Suppressor macrophage treated with lipopolysaccharide for 4 hours (primary cell): ENCODE measurements around the gene DAGLA.

Experiments used
- DNase-seq: peaks from one replicate; pipeline ENCODE4 v3.0.0-alpha.2; 2020

The DAGLA gene

DNA sequence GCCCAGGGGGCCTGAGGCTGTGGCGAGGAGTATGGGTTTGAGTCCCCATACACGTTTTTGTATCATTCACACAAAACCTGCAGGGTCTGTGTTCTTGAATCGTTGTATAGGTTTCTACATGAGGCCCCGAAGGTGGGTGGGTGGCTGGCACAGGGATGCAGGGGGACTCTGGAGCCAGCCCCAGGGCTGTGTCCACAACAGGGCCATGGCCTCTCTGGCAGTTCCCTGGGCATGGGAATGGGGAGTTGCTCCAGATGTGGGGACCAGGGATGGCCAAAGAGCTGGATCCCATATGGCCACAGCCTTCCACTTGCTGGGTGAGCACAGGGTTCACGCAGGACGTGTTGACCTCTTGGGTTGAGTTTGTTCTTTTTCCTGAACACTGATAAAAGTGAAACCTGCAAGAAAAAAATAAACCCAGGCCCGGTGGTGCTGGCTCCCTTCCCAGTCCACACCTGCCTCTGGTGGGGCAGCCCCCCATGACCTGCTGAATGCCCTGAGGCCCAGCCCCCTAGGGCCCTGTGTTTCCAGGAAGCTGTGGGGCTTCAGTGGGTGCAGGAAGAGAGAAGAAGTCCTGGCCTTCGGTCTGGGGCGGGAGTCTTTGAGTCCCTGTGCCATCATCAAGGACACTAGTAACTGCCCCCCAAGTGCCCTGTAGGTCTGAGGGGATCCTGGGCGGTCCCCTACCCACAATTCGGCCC lies 88.3 kb downstream of the DAGLA start:
- DNase-seq, result no peak

DNA sequence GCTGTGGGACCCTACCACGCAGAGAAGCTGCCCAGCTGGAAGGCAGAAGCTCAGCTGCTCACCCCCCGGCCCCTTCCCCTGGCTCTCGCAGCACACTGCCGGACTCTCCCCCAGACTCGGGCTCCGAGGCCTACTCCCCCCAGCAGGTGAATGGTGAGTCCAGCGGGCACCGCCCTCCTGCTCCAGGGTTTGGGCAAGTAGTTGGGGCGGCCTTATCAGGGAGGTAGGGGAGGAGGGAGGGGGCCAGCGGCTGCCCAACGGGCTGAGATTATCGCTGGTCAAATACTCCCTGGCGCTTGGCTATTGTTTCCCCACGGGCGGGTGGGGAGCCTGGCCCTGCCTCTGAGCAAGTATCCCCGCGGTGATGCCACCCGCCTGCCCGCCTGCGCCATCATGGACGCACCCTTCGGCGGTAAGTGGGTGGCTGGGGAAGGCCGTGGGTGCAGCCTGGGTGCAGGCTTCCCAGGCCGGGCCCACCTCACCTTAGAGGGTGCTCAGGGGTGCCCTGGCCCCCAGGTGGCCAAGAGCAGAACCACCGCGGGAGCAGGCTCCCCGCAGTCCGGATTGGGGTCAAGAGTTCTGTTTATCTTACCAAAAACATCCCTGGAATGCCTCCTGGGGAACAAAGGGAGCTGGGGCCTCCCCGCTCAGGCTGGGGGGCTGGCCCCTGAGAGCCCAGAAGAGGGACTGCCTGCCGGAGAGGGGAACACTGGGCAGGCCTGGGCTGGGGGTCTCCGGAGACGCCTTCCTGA lies 89.2 kb downstream of the DAGLA start:
- DNase-seq, result no peak

DNA sequence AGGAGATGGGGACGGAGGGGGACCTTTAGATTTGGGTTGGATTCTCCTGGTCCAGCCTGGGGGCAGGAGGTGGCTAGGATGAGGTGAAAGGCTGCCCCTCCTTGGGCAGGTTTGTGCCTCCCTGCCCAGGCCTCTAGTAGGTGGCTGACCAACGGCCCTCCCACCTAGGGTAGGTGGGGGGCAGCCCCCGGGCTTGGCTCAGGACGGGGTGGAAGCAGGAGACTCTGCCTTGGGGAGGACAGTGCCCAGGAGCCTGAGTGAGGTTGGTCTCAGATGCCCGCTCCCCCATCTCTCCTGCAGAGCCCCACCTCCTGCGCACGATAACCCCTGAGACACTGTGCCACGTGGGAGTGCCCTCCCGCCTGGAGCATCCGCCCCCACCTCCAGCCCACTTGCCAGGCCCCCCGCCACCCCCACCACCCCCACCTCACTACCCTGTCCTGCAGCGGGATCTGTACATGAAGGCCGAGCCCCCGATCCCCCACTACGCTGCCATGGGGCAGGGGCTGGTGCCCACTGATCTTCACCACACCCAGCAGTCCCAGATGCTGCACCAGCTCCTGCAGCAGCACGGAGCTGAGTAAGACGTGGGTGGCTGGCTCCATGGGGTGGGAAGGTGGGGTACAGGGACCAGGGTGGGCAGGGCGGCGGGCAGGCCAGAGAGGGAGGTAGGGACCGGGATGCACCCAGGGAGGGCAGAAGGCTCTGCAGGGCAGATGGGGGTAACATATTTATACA lies 89.9 kb downstream of the DAGLA start:
- no peak for DNase-seq

DNA sequence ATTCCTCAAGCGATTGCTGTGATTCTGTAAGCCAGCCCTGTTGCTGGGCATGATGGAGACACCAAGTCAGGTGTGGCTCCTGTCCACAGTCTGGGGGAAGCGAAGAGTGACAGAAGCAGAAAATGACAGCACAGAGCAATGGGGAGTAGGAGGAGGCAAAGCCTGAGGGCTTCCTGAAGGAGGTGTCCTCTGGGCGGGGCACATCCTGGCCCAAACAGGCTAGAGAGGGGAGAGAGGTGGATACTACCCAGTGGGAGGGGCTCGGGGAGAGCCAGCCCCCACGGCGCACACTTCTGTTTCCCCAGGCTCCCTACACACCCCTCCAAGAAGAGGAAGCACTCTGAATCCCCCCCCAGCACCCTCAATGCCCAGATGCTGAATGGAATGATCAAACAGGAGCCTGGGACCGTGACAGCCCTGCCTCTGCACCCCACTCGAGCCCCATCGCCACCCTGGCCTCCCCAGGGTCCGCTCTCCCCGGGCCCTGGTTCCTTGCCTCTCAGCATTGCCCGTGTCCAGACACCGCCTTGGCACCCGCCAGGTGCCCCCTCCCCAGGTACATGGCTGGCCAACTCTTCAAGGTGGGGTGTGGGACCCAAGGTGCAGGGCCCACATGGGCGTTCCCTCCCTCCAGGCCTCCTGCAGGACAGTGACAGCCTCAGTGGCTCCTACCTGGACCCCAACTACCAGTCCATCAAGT lies 91.2 kb downstream of the DAGLA start:
- no peak for DNase-seq

DNA sequence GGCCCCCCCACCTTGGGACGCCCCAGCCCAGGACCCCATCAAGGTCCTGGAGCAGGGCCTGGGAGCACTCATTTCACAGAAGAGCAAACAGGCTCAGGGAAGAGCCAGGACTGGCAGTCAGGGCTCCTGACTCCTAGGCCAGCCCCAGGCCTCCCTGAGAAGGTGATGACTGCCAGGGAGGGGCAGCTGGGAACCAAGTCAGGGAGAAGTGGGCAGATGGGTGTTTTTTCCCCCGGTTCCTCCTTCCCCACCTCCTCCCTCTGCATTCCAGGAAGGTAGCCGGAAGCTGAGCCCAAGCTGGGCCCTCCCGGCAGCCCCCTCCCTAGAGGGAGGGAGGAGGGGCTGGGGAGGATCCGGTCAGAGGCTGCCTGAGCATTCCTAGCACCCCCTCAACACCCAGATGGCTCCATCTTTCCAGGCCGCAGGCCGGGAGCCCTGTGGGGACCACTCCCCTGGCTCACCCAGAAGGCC lies 91.8 kb downstream of the DAGLA start:
- no peak for DNase-seq

DNA sequence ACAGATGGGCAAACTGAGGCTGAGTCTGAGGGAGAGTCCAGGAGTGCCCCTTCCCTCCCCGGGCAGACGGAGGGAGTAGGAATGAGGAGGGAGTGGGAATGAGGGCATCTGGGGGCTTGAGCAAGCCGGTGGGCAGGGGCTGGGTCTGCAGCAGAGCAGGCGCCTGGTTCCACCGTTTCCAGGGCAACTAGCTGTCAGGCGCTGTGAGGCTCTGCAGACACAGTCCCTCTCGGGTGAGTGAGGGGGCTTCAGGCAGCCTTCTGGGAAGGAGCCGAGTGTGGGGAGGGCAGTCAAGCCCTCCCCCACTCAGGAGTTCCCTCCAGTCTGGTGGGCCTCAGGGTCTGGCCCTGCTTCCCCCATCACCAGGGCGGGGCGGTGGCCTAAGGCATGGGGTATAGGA lies 93.2 kb downstream of the DAGLA start:
- DNase-seq, result no peak

DNA sequence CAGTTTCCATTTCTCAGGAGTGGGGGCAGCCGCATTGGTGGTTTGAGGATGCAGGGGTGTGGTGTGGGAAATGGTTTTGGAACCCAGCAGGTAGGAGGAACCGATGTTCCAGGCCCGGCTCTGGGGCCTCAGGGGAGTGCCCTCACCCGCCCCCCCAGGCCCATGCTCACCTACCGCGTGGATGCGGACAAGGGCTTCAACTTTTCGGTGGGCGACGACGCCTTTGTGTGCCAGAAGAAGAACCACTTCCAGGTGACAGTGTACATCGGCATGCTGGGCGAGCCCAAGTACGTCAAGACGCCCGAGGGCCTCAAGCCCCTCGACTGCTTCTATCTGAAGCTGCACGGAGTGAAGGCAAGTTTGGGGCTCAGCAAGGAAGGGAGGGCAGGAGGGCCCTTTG lies 93.6 kb downstream of the DAGLA start:
- DNase-seq, result no peak

DNA sequence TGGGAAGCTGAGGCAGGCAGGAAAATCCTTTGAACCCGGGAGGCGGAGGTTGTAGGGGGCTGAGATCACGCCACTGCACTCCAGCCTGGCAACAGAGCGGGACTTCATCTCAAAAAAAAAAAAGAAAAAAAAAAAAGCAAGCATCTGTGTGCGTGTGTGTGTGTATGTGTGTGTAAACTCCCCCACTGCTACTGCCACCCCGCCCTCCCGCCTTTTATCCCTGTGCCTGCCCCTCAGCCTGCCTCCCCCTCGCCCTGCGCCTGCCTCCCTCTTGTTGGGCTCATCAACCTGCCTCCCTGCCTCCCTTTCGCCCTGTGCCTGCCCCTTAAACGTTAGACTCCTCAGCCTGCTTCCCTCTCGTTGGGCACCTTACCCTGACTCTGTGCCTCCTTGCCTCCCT lies 94.2 kb downstream of the DAGLA start:
- DNase-seq, result no peak

DNA sequence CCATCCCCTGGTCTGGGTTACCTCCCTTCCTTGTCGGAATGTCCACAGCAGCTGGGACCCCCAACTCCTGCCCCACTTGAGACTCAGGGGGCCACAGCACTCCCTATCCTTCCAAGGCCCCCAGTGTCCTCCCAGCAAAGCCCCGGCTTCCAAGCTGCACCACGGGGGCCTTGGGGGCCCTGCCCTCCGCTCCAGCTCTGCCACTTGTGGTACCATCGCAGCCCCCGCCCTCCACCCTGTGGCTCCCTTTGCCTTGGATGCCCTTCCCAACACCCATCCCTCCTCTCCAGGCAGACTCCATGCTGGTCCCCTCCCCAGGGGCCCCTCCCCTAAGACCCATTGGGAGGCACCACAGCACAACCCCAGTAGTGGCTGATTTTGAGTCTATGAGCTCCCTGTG lies 94.9 kb downstream of the DAGLA start:
- DNase-seq, result no peak

DNA sequence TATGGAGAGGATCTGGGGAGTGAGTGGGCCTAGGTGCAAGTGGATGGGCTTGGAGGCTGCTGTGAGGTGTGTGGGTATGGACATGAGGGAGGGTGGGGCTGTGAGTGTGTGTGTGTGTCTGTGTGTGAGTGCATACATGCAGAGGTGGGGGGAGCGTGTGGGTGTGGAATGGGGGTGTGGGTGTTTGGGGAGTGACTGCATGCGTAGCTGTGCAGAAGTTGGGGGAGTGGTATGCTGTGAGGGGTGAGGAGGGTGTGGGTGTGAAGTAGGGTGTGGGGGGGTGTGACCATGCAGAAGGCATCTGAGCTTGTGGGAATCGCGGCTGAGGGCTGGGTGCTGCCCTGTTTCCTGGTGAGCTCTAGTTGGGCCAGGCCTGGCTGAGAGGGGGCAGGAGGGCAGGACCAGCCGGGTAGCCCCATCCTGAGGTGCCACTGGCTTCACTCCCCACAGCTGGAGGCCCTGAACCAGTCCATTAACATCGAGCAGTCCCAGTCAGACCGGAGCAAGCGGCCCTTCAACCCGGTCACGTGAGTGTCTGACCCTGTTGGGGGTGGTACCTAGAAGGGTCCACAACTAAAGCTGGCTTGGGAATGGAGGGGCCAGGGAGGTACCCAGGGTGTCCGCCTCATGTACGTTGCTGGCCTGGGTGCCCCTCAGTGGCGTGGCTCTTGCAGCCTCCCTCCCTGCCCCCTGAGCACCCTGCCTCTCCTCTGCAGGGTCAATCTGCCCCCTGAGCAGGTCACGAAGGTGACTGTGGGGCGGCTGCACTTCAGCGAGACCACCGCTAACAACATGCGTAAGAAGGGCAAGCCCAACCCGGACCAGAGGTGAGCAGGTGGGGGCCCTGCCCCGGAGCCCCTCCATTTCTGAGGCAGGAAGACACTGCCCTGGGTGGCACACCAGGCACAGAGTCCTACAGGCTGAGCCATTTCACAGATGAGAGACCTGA lies 95.7 kb downstream of the DAGLA start:
- DNase-seq, result no peak

DNA sequence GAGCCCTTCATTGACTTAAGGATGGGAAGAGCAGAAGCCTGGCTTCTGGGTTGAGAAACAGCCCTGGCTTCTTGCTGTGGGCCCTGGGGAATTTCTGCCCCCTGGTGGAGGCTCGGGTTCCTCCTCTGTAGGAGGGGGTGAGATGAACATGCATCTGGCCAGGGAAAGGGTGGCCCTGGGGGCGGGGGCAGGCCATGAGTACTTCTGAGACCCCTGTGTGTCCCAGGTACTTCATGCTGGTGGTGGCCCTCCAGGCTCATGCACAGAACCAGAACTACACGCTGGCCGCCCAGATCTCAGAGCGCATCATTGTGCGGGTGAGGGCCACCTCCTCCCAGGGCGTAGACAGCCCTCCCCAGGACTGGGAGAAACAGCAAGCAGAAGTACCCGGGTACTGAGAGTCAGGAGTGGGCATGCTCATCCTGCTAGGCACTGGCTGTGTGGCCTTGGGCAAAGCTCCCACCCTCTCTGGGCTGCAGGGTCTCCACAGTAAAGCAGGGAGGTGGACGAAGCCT lies 96.4 kb downstream of the DAGLA start:
- DNase-seq, result peak; percentile 83

DNA sequence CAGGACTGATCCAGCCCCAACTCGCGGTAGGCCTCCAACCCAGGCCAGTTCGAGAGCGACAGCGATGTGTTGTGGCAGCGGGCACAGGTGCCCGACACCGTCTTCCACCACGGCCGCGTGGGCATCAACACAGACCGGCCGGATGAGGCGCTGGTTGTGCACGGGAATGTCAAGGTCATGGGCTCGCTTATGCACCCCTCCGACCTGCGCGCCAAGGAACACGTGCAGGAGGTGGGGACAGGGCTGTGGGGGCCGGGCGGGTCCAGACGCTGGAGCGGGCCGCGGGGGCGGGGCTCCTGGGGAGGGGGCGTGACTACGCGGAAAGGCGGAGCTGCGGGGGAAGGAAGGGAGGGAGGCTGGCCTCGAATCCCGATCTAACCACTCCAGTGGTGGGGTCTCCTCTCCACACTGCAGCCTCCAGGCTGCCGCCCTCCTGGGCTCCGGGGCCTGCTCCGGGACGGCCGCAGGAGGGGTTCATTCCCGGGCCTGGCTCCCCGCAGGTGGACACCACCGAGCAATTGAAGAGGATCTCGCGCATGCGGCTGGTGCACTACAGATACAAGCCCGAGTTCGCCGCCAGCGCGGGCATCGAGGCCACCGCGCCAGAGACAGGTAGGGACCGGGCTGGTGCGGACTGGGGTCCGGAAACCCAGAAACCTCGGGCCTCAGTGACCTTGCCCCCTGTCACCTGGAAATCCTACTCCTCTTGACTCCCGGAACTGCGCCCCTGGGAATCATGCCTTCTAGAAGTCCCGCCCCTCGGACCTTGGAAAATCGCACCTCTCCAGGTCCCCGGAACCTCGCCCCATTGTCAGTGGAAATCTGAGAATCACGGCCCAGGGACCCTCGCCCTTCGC lies 97.3 kb downstream of the DAGLA start:
- peak; percentile 37 for DNase-seq

DNA sequence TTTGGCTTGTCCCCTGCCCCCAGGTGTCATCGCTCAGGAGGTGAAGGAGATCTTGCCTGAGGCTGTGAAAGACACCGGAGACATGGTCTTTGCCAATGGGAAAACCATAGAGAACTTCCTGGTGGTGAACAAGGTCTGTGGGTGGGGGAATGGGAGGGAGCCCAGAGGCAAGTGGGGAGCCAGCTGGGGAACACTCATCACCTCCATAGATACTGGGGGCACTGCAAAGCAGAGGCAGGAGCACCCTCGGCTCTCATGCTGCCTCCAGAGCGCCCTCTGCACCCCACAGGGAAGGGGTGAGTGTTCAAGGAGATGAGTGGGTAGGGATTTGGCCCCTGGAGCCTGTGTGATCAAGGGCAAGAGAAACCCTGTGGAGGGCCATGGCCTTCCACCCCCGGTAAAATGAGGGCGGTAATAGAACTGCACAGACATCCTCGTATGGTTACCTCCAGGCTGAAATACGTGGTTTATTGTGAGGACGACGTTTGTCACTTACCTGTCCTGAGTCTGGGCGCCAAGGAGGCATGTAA lies 98.2 kb downstream of the DAGLA start:
- DNase-seq, result no peak

DNA sequence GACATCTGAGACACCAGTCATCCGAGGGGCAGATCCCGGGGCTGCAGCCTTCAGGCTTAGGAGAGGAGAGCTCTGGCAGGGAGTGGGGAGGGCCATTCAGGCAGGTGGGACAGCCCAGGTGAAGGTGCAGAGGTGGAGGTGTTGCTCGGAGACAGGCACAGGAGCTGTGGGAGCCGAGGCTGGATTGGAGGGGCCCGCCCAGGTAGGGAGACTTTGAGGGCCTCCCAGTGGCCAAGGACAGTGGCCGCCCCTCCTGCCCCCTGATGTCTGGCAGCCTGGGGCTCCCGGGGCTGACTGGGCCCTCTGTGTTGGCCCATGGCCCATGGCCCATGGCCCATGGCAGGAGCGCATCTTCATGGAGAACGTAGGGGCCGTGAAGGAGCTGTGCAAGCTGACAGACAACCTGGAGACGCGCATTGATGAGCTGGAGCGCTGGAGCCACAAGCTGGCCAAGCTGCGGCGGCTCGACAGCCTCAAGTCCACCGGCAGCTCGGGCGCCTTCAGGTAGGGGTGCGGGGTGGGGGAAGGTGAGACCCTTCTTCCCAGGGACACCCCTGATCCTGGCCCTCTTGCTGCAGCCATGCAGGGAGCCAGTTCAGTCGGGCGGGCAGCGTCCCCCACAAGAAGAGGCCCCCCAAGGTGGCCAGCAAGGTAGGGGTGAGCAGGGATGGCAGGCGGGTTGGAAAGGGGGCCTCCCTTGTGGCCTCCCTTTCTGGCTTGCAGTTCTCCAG lies 98.9 kb downstream of the DAGLA start:
- DNase-seq, result no peak

DNA sequence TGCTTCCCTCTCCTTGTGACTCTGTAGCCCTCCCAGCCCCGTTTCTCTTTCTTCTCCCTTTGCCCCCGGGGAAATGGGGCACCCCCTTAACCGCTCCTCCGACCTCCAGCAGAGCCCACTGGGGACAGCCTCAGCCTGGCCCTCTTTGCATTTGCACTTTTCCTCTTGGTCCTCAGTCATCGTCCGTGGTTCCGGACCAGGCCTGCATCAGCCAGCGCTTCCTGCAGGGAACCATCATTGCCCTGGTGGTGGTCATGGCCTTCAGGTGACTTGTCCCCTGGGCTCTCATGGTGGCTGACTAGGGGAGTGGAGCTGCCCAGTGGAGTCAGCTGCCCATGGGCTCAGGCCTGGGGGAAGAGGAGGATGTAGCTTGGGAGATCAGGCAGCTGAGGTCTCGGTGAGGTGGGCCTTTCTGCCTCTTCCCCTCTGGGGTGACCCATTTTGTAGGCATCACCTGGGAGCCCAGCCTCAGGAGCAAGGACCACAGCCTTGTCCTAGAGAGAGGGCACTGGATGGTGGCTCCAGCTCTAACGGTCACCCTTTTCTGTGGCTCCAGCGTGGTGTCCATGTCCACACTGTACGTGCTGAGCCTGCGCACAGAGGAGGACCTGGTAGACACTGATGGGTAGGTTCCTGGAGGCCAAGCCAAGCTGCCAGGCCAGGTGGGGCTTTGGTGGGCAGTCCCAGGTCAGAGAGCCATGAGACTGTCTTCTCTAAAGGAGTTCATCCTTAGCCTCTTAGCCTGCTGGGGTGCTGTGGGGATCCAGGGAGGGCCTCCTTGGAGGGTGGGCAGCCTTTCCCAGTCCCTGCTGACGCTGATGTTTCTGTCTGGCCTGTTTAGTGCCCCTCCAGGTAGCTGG lies 99.7 kb downstream of the DAGLA start:
- no peak for DNase-seq

DNA sequence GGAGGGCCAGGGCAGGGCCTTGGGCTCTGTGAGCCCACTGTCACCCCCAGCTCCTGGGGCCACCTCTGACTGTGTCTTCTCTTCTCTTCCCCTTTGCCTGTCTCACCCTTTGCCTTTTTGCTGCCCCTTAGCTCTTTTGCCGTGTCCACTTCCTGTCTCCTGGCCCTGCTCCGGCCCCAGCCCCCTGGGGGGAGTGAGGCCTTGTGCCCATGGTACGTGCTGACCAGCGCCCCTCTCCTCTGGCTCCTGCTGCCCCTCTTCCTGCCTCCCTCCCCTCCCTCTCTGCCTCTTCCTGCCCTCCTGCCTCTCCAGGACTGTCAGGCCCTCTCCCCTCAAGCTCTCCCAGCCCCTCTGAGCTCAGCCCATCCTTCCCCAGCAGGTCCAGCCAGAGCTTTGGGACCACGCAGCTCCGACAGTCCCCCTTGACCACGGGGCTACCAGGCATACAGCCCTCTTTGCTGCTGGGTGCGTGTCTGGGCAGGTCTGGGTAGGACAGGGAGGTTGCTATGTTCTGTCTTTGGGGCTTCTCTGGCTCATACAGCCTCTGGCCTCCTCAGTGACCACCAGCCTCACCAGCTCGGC lies 100.5 kb downstream of the DAGLA start:
- DNase-seq, result no peak

DNA sequence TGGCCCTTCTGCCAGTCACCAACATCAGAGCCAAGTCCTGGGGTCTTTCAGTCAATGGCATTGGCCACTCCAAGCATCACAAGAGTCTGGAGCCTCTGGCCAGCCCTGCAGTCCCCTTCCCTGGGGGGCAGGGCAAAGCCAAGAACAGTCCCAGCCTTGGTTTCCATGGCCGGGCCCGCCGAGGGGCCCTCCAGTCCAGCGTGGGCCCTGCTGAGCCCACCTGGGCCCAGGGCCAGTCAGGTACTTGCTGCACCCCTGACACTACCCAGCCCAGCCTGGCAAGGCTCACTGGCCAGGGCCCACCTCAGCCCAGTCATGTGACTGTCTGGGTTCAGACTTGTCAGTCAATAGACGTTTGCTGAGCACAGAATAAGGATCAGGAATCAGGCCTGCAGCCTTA lies 101.4 kb downstream of the DAGLA start:
- no peak for DNase-seq

DNA sequence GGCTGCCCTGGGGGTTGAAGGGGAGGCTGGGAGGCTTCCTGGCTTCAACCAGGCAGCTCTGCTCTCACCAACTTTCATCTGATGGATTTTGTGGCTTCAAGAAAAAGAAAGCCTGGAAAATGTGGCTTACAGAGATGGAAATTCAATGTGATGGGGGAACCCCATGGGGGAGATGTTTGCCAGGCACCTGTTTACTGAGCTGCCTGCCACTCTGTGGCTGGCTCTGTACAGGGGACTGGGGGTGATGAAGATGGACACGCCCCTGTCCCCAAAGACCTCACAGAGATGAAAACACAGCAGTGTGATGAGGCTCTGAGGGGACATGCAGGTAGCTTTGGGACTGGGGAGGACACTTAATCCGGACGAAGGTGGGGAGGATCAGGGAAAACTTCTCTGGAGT lies 102.1 kb downstream of the DAGLA start:
- DNase-seq, result no peak
